Measurements from ENCODE around the gene DUSP22. TPM values are rescaled to one million over a fixed set of nuclear protein-coding genes. Genes with fewer than 3 reads are reported as not detected.

Gene DUSP22
- total RNA-seq, 1 experiment from 2014 or later, result 25.0 TPM

- Mint-ChIP-seq H3K4me3 (peak overlapping the region in 1 of 2 experiments; percentile 45; a peak in 1 of 5 replicates), H3K4me1 (no peaks in the 10 kb centered on the region), H3K9me3 (peaks cover 58 to 62% of the 10 kb centered on the region in 2 experiments), H3K27ac (peak overlapping the region in 1 of 3 experiments; percentile 31; a peak in 1 of 7 replicates), H3K27me3 (ENCODE audit: low read depth) (peaks cover 41% of the 10 kb centered on the region), H3K36me3 (ENCODE audit: insufficient read depth in 1 of 3, low read depth in 3 of 3) (peaks cover 0 to 10% (median 5%) of the 10 kb centered on the region in 3 experiments; a peak in 5 of 7 replicates)
- no peak overlapping the region for H2BK15ac ChIP-seq (ENCODE audit: low read depth, low read length)
- no peak overlapping the region for H3K56ac ChIP-seq (ENCODE audit: insufficient read length, low read depth, low read length)
- H4K91ac ChIP-seq (ENCODE audit: insufficient read length, low read depth, low read length), result no peak overlapping the region
- H2AFZ ChIP-seq (ENCODE audit: low read length), result no peak overlapping the region
- H2BK120ac ChIP-seq (ENCODE audit: low read depth, low read length, poor library complexity, severe bottlenecking), result no peak overlapping the region
- no peak overlapping the region for H4K8ac ChIP-seq (replicated peaks; ENCODE audit: insufficient read length, low read depth, low read length)
- no peak overlapping the region for H4K5ac ChIP-seq (ENCODE audit: insufficient read length, low read depth, low read length)
- no peak overlapping the region for H3K27ac ChIP-seq (ENCODE audit: insufficient read length, low read depth, low read length)
- H3K18ac ChIP-seq (ENCODE audit: insufficient read length, low read depth, low read length), result no peak overlapping the region
- H3K23ac ChIP-seq (ENCODE audit: insufficient read length, low read depth, low read length), result no peak overlapping the region
- DNase-seq, result peak; percentile 23
- H2BK20ac ChIP-seq (ENCODE audit: low read depth, low read length, poor library complexity, severe bottlenecking), result no peak overlapping the region
- H2AK5ac ChIP-seq (ENCODE audit: insufficient read length, low read length), result no peak overlapping the region
- H3K79me1 ChIP-seq (ENCODE audit: insufficient read depth, low read depth, low read length, poor library complexity, severe bottlenecking), result no peaks in the 10 kb centered on the region
- H3K79me2 ChIP-seq (ENCODE audit: insufficient read depth, low read length), result no peaks in the 10 kb centered on the region
- peaks cover 58% of the 10 kb centered on the region for H3K9me3 ChIP-seq (ENCODE audit: control insufficient read depth, low read depth, low read length)
- H2BK5ac ChIP-seq (ENCODE audit: insufficient read length, low read length), result no peak overlapping the region
- H3K23me2 ChIP-seq (ENCODE audit: insufficient read length, low read depth, low read length, poor library complexity, severe bottlenecking), result peaks cover 4% of the 10 kb centered on the region
- H3K27me3 ChIP-seq (ENCODE audit: insufficient read depth, low read length), result no peaks in the 10 kb centered on the region
- no peak overlapping the region for H3K4me2 ChIP-seq (ENCODE audit: insufficient read depth, insufficient read length, low read length)
- H3K14ac ChIP-seq (ENCODE audit: insufficient read depth, low read length), result no peak overlapping the region
- H4K20me1 ChIP-seq (ENCODE audit: control insufficient read depth, insufficient read depth, insufficient read length), result no peaks in the 10 kb centered on the region
- H3K9ac ChIP-seq (ENCODE audit: extremely low read depth, insufficient read length, low read length), result no peak overlapping the region
- no peak overlapping the region for H2BK12ac ChIP-seq (ENCODE audit: insufficient read length, low read depth, low read length)
- no peak overlapping the region for H3K4ac ChIP-seq (ENCODE audit: low read depth, low read length)
- TF ChIP-seq CTCF (conservative IDR thresholded peaks at IDR 0.05), result no peak
- H3K4me1 ChIP-seq (ENCODE audit: insufficient read depth, low read length), result no peaks in the 10 kb centered on the region
- no CpG with 5 or more reads among the region's 26 CpGs for WGBS (ENCODE audit: extremely low coverage, insufficient read length, low lambda C conversion rate)
- H3T11ph ChIP-seq (ENCODE audit: low read length), result no peak overlapping the region
Observed at GRCh38 chr6:380234-381218, 88.2 kb downstream of the DUSP22 start.

Data from H9 (cell line).